Adipose tissue (tissue), 3 donors: ENCODE results near the gene OPRL1. TPM values are rescaled to one million over a fixed set of nuclear protein-coding genes. Genes with fewer than 3 reads are reported as not detected.
A peak's percentile ranks its signal among the peaks of the same experiment; 100 is the strongest.
"Not testable (repeated sequence)": the region's sequence is repeated elsewhere in the genome, so short reads cannot be mapped to it uniquely, and the experiment has no call there.

Source experiments
- H3K27ac ChIP-seq: one replicate; pipeline ENCODE4 v1.5.1; 2013; ENCODE audit warnings: low read depth, low read length
- WGBS, 3 donors: extraction: QIAGEN DNeasy Blood & Tissue Kit; methylation state at CpG; one replicate each; pipeline ENCODE4 v1.1.7; 2013; 5-methylcytosine and 5-hydroxymethylcytosine counted together
- polyA plus RNA-seq, 3 donors: library from polyadenylated mRNA; stranded (reverse); fragments of 200-250 nt; gene quantifications; one replicate each; pipeline ENCODE4 v1.2.3, GENCODE V29; 2013
- donor health status: healthy with polysubstance abuse.
- donor health status: Bipolar disorder and iron deficiency.
- donor health status: healthy.

The OPRL1 gene
- polyA plus RNA-seq, 3 donors = 0.45 to 1.2 (median 1.1) TPM

- no peak overlapping the region for H3K27ac ChIP-seq
Observed at GRCh38 chr20:64077876-64078551, 1.9 kb upstream of the OPRL1 start.

GRCh38 chr20:64078934-64079272 is 979 bp upstream of the OPRL1 start:
- WGBS, 3 donors = 9 to 51% (median 10%) methylated on average over 3 to 4 of the region's 4 CpGs
- H3K27ac ChIP-seq = no peak overlapping the region

More at GRCh38 chr20:64077876-64078551, 1.9 kb upstream of the OPRL1 start:
- WGBS, 3 donors = 29 to 80% (median 40%) methylated on average over 15 of the region's 15 CpGs

GRCh38 chr20:64079273-64080012 is 439 bp upstream of the OPRL1 start, which contains the start of gene RGS19:
RGS19 (minus strand) TSS chr20:64079518; CDS start chr20:64076886, 2,632 bp downstream.
- peak within 1 kb of the TSS; percentile 52 for H3K27ac ChIP-seq
- 0 to 1% (median 1%) methylated on average over 49 to 73 of the region's 73 CpGs for WGBS, 3 donors

GRCh38 chr20:64080813-64081623 is 1.1 kb downstream of the OPRL1 start:
- WGBS, 3 donors = 61 to 78% (median 74%) methylated on average over 16 to 17 of the region's 17 CpGs
- no peak overlapping the region for H3K27ac ChIP-seq

GRCh38 chr20:64081624-64081964 is 1.7 kb downstream of the OPRL1 start:
- 85 to 87% (median 86%) methylated on average over 6 of the region's 6 CpGs for WGBS, 3 donors

GRCh38 chr20:64082126-64082731 is 2.3 kb downstream of the OPRL1 start:
- H3K27ac ChIP-seq = no peak overlapping the region
- 22 to 36% (median 23%) methylated on average over 13 of the region's 13 CpGs for WGBS, 3 donors

More at GRCh38 chr20:64081624-64081964, 1.7 kb downstream of the OPRL1 start:
- H3K27ac ChIP-seq = no peak overlapping the region

- no peak overlapping the region for H3K27ac ChIP-seq
- WGBS, 3 donors = 11 to 25% (median 21%) methylated on average over 11 to 13 of the region's 13 CpGs
Observed at GRCh38 chr20:64082820-64083377, 3.0 kb downstream of the OPRL1 start.

- no peak overlapping the region for H3K27ac ChIP-seq
- WGBS, 3 donors = 0 to 1% (median 0%) methylated on average over 31 to 52 of the region's 52 CpGs
Observed at GRCh38 chr20:64083378-64083803, 3.5 kb downstream of the OPRL1 start.

GRCh38 chr20:64083804-64084684 is 4.2 kb downstream of the OPRL1 start, which contains the start of gene LKAAEAR1:
LKAAEAR1 (minus strand) TSS chr20:64084398; CDS start chr20:64084219, 179 bp downstream.
- WGBS, 3 donors = 2 to 4% (median 3%) methylated on average over 50 to 86 of the region's 86 CpGs
- H3K27ac ChIP-seq = no peak within 1 kb of the TSS

- WGBS, 3 donors = 11 to 20% (median 18%) methylated on average over 19 to 23 of the region's 23 CpGs
Observed at GRCh38 chr20:64084685-64085152, 4.8 kb downstream of the OPRL1 start.

GRCh38 chr20:64086801-64087200 is 6.9 kb downstream of the OPRL1 start:
- WGBS, 3 donors = 89 to 96% (median 95%) methylated on average over 8 of the region's 11 CpGs
- H3K27ac ChIP-seq = no peak overlapping the region

More at GRCh38 chr20:64084685-64085152, 4.8 kb downstream of the OPRL1 start:
- no peak overlapping the region for H3K27ac ChIP-seq

- H3K27ac ChIP-seq = not testable (repeated sequence)
Observed at GRCh38 chr20:64087226-64087825, 7.4 kb downstream of the OPRL1 start.

GRCh38 chr20:64088586-64088985 is 8.7 kb downstream of the OPRL1 start:
- H3K27ac ChIP-seq = not testable (repeated sequence)

More at GRCh38 chr20:64087226-64087825, 7.4 kb downstream of the OPRL1 start:
- 91 to 100% (median 98%) methylated on average over 6 of the region's 36 CpGs for WGBS, 3 donors

- 55 to 70% (median 64%) methylated on average over 10 of the region's 10 CpGs for WGBS, 3 donors
- no peak overlapping the region for H3K27ac ChIP-seq
Observed at GRCh38 chr20:64090165-64090564, 10.3 kb downstream of the OPRL1 start.

- WGBS, 3 donors = 72 to 78% (median 76%) methylated on average over 18 to 19 of the region's 19 CpGs
- no peak overlapping the region for H3K27ac ChIP-seq
Observed at GRCh38 chr20:64091340-64091739, 11.5 kb downstream of the OPRL1 start.

- H3K27ac ChIP-seq = no peak overlapping the region
- WGBS, 3 donors = 20 to 44% (median 26%) methylated on average over 14 to 16 of the region's 16 CpGs
Observed at GRCh38 chr20:64091770-64092169, 11.9 kb downstream of the OPRL1 start.
